MM.1S (cell line): ENCODE data around the gene GNAS.

Experiments used
- CTCF ChIP-seq: fragments of 300-600 bp; sonication (generic); IDR thresholded peaks from 2 replicates; pipeline ENCODE4 v1.5.1; 2016; ENCODE audit warnings: antibody characterized with exemption, low read length, mixed read lengths
- EZH2 ChIP-seq: fragments of 300-600 bp; sonication (generic); optimal IDR thresholded peaks from 2 replicates; pipeline ENCODE3; 2017; ENCODE audit warnings: low read depth, mild to moderate bottlenecking, antibody characterized with exemption, low read length, mixed read lengths

GRCh38 chr20:58853466-58853865 lies 950 bp downstream of the GNAS start:
- TF ChIP-seq CTCF (no peak), EZH2 (no peak)
